Adrenal gland (tissue), 12 donors: ENCODE results near the gene ADAMTS16. TPM values are rescaled to one million over a fixed set of nuclear protein-coding genes. Genes with fewer than 3 reads are reported as not detected.

Source experiments
- DNase-seq, 7 donors: peaks; one replicate each; pipeline ENCODE4 v3.0.0-alpha.2; 2019 to 2020
- H3K27ac ChIP-seq, 5 donors: fragments of 200-600 bp; sonication (generic) in 4 of 5; 1 replicate in 3 of 5; 2 replicates in 2 of 5; pipeline versions ENCODE4 v1.5.1 to v1.8.0; 2016 to 2020; ENCODE audit warnings: mild to moderate bottlenecking in 1 of 5
- H3K27me3 ChIP-seq: fragments of 200-600 bp; 2 replicates; pipeline ENCODE4 v1.8.0; 2021
- H3K36me3 ChIP-seq, 2 donors: fragments of 200-600 bp; replicated peaks in 1 of 2; 1 replicate in 1 of 2; 2 replicates in 1 of 2; pipeline versions ENCODE4 v1.5.1 to v1.8.0; 2018 to 2022
- H3K4me1 ChIP-seq, 2 donors: fragments of 200-600 bp; replicated peaks in 1 of 2; 1 replicate in 1 of 2; 2 replicates in 1 of 2; pipeline versions ENCODE4 v1.5.1 to v1.8.0; 2018 to 2021
- H3K4me3 ChIP-seq, 4 donors: fragments of 200-600 bp; sonication (generic) in 3 of 4; one replicate each; pipeline ENCODE4 v1.5.1; 2016 to 2018
- H3K9me3 ChIP-seq, 3 donors: fragments of 200-600 bp; sonication (generic) in 1 of 3; replicated peaks in 1 of 3; 1 replicate in 2 of 3; 2 replicates in 1 of 3; pipeline versions ENCODE4 v1.5.1 to v1.8.0; 2016 to 2021
- POLR2A ChIP-seq, 2 donors: fragments of 450-650 bp; IDR thresholded peaks; one replicate each; pipeline ENCODE4 v1.6.1; 2017; ENCODE audit warnings: antibody characterized with exemption in 2 of 2, mild to moderate bottlenecking in 2 of 2, moderate library complexity in 1 of 2
- WGBS, 4 donors: extraction: QIAGEN DNeasy Blood & Tissue Kit in 2 of 4; methylation state at CpG; one replicate each; pipeline versions ENCODE4 v1.1.5 to v1.1.7; 2013 to 2017; 5-methylcytosine and 5-hydroxymethylcytosine counted together
- intact Hi-C, 2 donors: fragments of 100-400 bp; cut with DNase I; formaldehyde crosslinking; loops; one replicate each; pipeline versions ENCODE4 v1.14.1 to v1.15.0; 2022 to 2023
- polyA plus RNA-seq, 3 donors: library from polyadenylated mRNA; stranded (reverse); fragments of 200-250 nt in 2 of 3; fragments of 350-450 nt in 1 of 3; fragmentation: Illumina TruSeq in 1 of 3; extraction: RNeasy Lipid Tissue Mini Kit (QIAGEN cat#74804) in 1 of 3; gene quantifications; one replicate each; pipeline ENCODE4 v1.2.3, GENCODE V29; 2013 to 2014
- total RNA-seq, 9 donors: library from RNA; depleted of rRNA in 4 of 9; stranded (reverse); fragments of >200 nt in 4 of 9; fragments of 120-200 nt in 1 of 9; fragmentation: NEBNext Ultra II Directional in 1 of 9; extraction: Animal tissue kit (Norgen Biotek cat#: 25700) in 1 of 9; gene quantifications; one replicate each; pipeline versions ENCODE4 v1.1.0 to v1.2.4, GENCODE V29; 2013 to 2023
- TF ChIP-seq, protein P1 (sequence below), 6 experiments: fragments of 450-650 bp in 4 of 6; fragments of 200-600 bp in 2 of 6; sonication (generic) in 1 of 6; IDR thresholded peaks; 1 replicate in 5 of 6; 2 replicates in 1 of 6; pipeline versions ENCODE4 v1.5.1 to v1.8.0; 2016 to 2021; ENCODE audit warnings: antibody characterized with exemption in 6 of 6, mild to moderate bottlenecking in 2 of 6, moderate library complexity in 1 of 6
- donor health status: healthy with polysubstance abuse.
- donor health status: Bipolar disorder and iron deficiency.
- donor health status: DM: yes; HTN: yes; CAD: no.
- donor health status: DM: no; HTN: no; CAD: no.
- donor health status: DM: no; HTN: no; CAD: no.
- donor health status: DM: yes; HTN: yes; CAD: no.

The ADAMTS16 gene
- total and polyA plus RNA-seq, 12 donors = 0.07 to 3.7 (median 0.19) TPM; not detected in 8

- no peaks in the 10 kb centered on the region for H3K36me3 ChIP-seq
- no peak overlapping the region for H3K4me3 ChIP-seq
- WGBS, 4 donors = 60 to 68% (median 64%) methylated on average over 2 of the region's 2 CpGs
- H3K27me3 ChIP-seq = no peaks in the 10 kb centered on the region
- DNase-seq = no peak
- H3K4me1 ChIP-seq = no peaks in the 10 kb centered on the region
- intact Hi-C loops = no loop called here
- TF ChIP-seq, protein P1, sequence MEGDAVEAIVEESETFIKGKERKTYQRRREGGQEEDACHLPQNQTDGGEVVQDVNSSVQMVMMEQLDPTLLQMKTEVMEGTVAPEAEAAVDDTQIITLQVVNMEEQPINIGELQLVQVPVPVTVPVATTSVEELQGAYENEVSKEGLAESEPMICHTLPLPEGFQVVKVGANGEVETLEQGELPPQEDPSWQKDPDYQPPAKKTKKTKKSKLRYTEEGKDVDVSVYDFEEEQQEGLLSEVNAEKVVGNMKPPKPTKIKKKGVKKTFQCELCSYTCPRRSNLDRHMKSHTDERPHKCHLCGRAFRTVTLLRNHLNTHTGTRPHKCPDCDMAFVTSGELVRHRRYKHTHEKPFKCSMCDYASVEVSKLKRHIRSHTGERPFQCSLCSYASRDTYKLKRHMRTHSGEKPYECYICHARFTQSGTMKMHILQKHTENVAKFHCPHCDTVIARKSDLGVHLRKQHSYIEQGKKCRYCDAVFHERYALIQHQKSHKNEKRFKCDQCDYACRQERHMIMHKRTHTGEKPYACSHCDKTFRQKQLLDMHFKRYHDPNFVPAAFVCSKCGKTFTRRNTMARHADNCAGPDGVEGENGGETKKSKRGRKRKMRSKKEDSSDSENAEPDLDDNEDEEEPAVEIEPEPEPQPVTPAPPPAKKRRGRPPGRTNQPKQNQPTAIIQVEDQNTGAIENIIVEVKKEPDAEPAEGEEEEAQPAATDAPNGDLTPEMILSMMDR (IDR thresholded peaks at IDR 0.05) = no peak
- TF ChIP-seq POLR2A (IDR thresholded peaks at IDR 0.05) = no peak
- H3K27ac ChIP-seq = no peak overlapping the region
- H3K9me3 ChIP-seq = no peaks in the 10 kb centered on the region
Measured at GRCh38 chr5:5192681-5193080, 52.6 kb downstream of the ADAMTS16 start.

DNA sequence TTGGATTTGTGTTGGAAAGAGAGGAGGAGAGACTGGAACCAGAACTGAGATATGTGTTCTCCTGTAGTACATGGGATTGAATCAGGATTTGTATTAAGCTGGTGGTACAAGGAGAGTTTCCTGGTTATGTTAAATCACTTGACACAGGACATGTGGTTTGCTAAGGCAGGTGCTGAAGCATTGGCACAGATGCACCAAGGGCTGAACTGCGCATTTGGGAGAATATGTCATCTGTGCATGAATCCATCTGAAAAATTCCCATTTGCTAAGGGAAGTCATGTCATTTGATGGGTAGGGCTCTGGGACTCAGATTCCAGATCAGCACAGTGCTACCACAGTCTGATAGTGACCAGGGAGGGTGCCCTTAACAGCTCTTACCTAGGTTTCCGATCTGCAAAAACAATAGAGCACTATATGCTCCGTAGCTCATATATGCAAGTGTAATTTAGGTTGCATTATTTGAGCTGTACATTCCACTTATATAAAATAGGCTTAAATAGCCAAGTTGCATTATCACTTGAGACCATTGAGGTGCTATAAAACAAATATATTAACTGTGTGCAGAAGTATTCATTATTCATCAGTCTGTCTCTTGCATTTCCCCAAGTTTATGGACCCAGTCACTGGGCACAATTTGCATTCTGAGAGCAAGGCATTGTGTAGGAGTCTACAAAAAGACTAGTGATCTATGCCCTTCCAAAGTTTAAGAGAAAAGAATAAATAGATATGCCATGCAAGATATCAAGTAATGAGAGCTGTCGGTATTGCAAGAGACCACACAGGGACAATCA lies 55.2 kb downstream of the ADAMTS16 start:
- intact Hi-C loops = no loop called here
- H3K27ac ChIP-seq = no peak overlapping the region
- H3K27me3 ChIP-seq = no peaks in the 10 kb centered on the region
- H3K4me1 ChIP-seq = no peaks in the 10 kb centered on the region
- WGBS, 4 donors = 86 to 95% (median 90%) methylated on average over 4 of the region's 4 CpGs
- no peak for DNase-seq
- no peaks in the 10 kb centered on the region for H3K9me3 ChIP-seq
- H3K36me3 ChIP-seq = no peaks in the 10 kb centered on the region
- TF ChIP-seq, protein P1 (IDR thresholded peaks at IDR 0.05) = no peak
- no peak for TF ChIP-seq POLR2A (IDR thresholded peaks at IDR 0.05)
- no peak overlapping the region for H3K4me3 ChIP-seq

DNA sequence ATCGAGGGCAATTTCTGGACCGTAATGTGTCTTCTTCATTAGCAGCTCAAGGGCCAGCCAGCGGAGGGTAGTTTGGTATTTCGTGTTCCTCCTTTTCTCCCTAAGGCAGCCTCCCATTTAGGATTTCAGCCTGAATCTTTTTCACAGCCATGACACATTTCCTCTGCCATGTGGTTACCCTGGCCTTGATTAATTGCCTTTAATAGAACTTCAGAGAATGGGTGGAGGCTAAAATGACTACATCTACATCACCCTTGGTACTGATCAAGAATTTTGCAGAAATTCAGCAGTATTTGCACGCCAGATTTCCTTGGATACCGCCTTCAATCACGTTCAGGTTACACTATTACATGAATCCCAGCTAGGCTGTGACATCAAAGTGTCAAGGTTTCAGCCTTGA lies 58.0 kb downstream of the ADAMTS16 start:
- Histone ChIP-seq H3K36me3 (no peaks in the 10 kb centered on the region), H3K9me3 (no peaks in the 10 kb centered on the region), H3K27me3 (no peaks in the 10 kb centered on the region), H3K4me1 (no peaks in the 10 kb centered on the region), H3K4me3 (no peak overlapping the region), H3K27ac (no peak overlapping the region)
- intact Hi-C loops = no loop called here
- WGBS, 4 donors = 73 to 92% (median 82%) methylated on average over 7 of the region's 7 CpGs
- TF ChIP-seq, protein P1 (IDR thresholded peaks at IDR 0.05) = no peak
- no peak for TF ChIP-seq POLR2A (IDR thresholded peaks at IDR 0.05)
- DNase-seq = no peak

- 0% methylated on average over 1 of the region's 1 CpG; no CpG with 5 or more reads in 1 of the 4 donors for WGBS, 4 donors
- Histone ChIP-seq H3K4me3 (no peak overlapping the region), H3K36me3 (no peaks in the 10 kb centered on the region), H3K27me3 (no peaks in the 10 kb centered on the region), H3K4me1 (no peaks in the 10 kb centered on the region), H3K9me3 (no peaks in the 10 kb centered on the region), H3K27ac (no peak overlapping the region)
- TF ChIP-seq, protein P1 (IDR thresholded peaks at IDR 0.05) = no peak
- TF ChIP-seq POLR2A (IDR thresholded peaks at IDR 0.05) = no peak
- intact Hi-C loops = no loop called here
- DNase-seq = no peak
Measured at GRCh38 chr5:5198815-5199214, 58.7 kb downstream of the ADAMTS16 start.
